ENCODE results near the gene ADAMTSL1. TPM values are rescaled to one million over a fixed set of nuclear protein-coding genes. Genes with fewer than 3 reads are reported as not detected.

ADAMTSL1 gene
- total RNA-seq, 1 experiment from 2014 or later = not detected

GRCh38 chr9:18666348-18666747 lies 192.4 kb downstream of the ADAMTSL1 start:
- Mint-ChIP-seq H3K36me3 (ENCODE audit: insufficient read depth, unreplicated experiment) (no peaks in the 10 kb centered on the region), H3K4me3 (ENCODE audit: low read depth, unreplicated experiment) (no peak overlapping the region), H3K9me3 (ENCODE audit: low read depth, unreplicated experiment) (no peaks in the 10 kb centered on the region), H3K27me3 (ENCODE audit: unreplicated experiment) (peaks cover 12% of the 10 kb centered on the region), H3K4me1 (ENCODE audit: low read depth, unreplicated experiment) (no peaks in the 10 kb centered on the region), H3K27ac (ENCODE audit: unreplicated experiment) (no peak overlapping the region)
- no TSS peak for BruUV-seq (replicated peaks)
- DNase-seq = no peak
- CTCF ChIA-PET = no interaction called here
- intact Hi-C loops (cut with micrococcal nuclease; ENCODE audit: unreplicated experiment) = no loop called here
- TF ChIP-seq, protein P1, sequence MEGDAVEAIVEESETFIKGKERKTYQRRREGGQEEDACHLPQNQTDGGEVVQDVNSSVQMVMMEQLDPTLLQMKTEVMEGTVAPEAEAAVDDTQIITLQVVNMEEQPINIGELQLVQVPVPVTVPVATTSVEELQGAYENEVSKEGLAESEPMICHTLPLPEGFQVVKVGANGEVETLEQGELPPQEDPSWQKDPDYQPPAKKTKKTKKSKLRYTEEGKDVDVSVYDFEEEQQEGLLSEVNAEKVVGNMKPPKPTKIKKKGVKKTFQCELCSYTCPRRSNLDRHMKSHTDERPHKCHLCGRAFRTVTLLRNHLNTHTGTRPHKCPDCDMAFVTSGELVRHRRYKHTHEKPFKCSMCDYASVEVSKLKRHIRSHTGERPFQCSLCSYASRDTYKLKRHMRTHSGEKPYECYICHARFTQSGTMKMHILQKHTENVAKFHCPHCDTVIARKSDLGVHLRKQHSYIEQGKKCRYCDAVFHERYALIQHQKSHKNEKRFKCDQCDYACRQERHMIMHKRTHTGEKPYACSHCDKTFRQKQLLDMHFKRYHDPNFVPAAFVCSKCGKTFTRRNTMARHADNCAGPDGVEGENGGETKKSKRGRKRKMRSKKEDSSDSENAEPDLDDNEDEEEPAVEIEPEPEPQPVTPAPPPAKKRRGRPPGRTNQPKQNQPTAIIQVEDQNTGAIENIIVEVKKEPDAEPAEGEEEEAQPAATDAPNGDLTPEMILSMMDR (IDR thresholded peaks at IDR 0.05; ENCODE audit: unreplicated experiment) = no peak

DNA sequence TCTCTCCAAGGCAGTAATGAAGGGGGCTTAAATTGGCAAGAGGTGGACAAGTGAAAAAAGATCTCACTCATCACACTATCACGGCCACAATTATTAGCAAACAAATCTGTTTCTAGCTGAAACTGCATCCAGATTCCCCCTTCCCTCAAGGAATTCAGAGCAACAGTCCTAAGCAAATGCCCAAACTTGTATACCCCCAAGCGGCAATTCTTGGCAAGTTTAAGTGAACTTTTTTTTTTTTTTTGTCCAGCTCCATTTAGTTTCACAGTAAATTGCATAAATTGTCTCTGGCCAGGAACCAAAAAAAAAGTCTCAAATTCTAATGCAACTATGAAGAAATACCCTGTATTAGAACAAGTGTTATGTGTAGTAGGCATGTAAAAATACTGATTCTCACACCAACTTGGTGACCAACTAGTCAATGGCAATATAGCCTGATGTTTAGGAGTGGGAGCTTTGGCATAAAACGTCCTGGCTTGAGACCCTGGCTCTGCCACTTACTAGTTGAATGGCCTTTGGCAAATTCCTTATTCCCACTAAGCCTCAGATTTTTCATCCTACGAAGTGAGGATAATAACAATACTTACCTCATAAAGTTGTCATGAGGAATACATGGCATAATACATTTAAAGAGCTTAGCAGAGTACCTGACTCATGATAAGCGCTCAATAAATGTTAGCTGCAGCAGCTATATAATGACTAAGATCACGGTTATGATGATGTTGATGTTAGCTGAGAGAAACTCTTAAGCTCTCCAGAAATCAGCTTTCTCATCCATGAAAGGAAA lies 193.2 kb downstream of the ADAMTSL1 start:
- intact Hi-C loops (cut with micrococcal nuclease; ENCODE audit: unreplicated experiment) = no loop called here
- Mint-ChIP-seq H3K4me3 (ENCODE audit: low read depth, unreplicated experiment) (no peak overlapping the region), H3K9me3 (ENCODE audit: low read depth, unreplicated experiment) (no peaks in the 10 kb centered on the region), H3K27ac (ENCODE audit: unreplicated experiment) (no peak overlapping the region), H3K36me3 (ENCODE audit: insufficient read depth, unreplicated experiment) (no peaks in the 10 kb centered on the region), H3K27me3 (ENCODE audit: unreplicated experiment) (peaks cover 12% of the 10 kb centered on the region), H3K4me1 (ENCODE audit: low read depth, unreplicated experiment) (no peaks in the 10 kb centered on the region)
- CTCF ChIA-PET = no interaction called here
- DNase-seq = no peak
- TF ChIP-seq, protein P1 (IDR thresholded peaks at IDR 0.05; ENCODE audit: unreplicated experiment) = no peak
- no TSS peak for BruUV-seq (replicated peaks)

GRCh38 chr9:18668944-18669343 lies 195.0 kb downstream of the ADAMTSL1 start:
- intact Hi-C loops (cut with micrococcal nuclease; ENCODE audit: unreplicated experiment) = no loop called here
- H3K36me3 Mint-ChIP-seq (ENCODE audit: insufficient read depth, unreplicated experiment) = no peaks in the 10 kb centered on the region
- H3K9me3 Mint-ChIP-seq (ENCODE audit: low read depth, unreplicated experiment) = no peaks in the 10 kb centered on the region
- CTCF ChIA-PET = no interaction called here
- no peak overlapping the region for H3K4me3 Mint-ChIP-seq (ENCODE audit: low read depth, unreplicated experiment)
- H3K4me1 Mint-ChIP-seq (ENCODE audit: low read depth, unreplicated experiment) = no peaks in the 10 kb centered on the region
- H3K27ac Mint-ChIP-seq (ENCODE audit: unreplicated experiment) = no peak overlapping the region
- no peak for DNase-seq
- no TSS peak for BruUV-seq (replicated peaks)
- peaks cover 22% of the 10 kb centered on the region for H3K27me3 Mint-ChIP-seq (ENCODE audit: unreplicated experiment)
- TF ChIP-seq, protein P1 (IDR thresholded peaks at IDR 0.05; ENCODE audit: unreplicated experiment) = no peak

DNA sequence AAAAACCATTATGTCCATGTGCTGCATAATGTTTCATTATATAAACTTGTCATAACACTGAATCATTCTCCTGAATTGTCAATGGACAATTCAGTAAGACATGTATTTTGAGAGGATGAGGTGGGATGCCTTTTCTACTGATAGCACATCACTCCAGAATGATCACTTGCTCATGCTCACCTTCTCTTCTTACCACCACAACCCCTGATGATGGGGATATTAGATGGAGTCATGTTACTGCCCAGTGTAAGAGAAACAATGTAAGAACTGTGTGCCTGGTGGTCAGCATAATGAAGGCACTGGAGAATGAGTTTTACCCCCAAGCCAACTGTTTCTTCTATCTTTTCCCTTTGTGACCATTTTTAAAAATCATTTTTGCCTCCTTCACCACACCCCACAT lies 198.8 kb downstream of the ADAMTSL1 start:
- CTCF ChIA-PET = no interaction called here
- no peaks in the 10 kb centered on the region for H3K9me3 Mint-ChIP-seq (ENCODE audit: low read depth, unreplicated experiment)
- no TSS peak for BruUV-seq (replicated peaks)
- intact Hi-C loops (cut with micrococcal nuclease; ENCODE audit: unreplicated experiment) = no loop called here
- no peaks in the 10 kb centered on the region for H3K36me3 Mint-ChIP-seq (ENCODE audit: insufficient read depth, unreplicated experiment)
- no peak overlapping the region for H3K27ac Mint-ChIP-seq (ENCODE audit: unreplicated experiment)
- H3K4me3 Mint-ChIP-seq (ENCODE audit: low read depth, unreplicated experiment) = no peak overlapping the region
- TF ChIP-seq, protein P1 (IDR thresholded peaks at IDR 0.05; ENCODE audit: unreplicated experiment) = no peak
- no peaks in the 10 kb centered on the region for H3K4me1 Mint-ChIP-seq (ENCODE audit: low read depth, unreplicated experiment)
- DNase-seq = no peak
- H3K27me3 Mint-ChIP-seq (ENCODE audit: unreplicated experiment) = peaks cover 10% of the 10 kb centered on the region
